Fibroblast of lung (primary cell): ENCODE measurements around the gene OR6S1.

Experiments
- EZH2 ChIP-seq: IDR thresholded peaks from 2 replicates; pipeline ENCODE4 v1.5.1; 2012; ENCODE audit warnings: low read length, control low read depth, mild to moderate bottlenecking; ENCODE audit errors: missing control alignments
- TF ChIP-seq, protein P1 (sequence below), 2 donors: IDR thresholded peaks in 1 of 2; conservative IDR thresholded peaks in 1 of 2; 1 replicate in 1 of 2; 2 replicates in 1 of 2; pipeline ENCODE4 v1.5.1; 2011 to 2012; ENCODE audit warnings: low read length in 2 of 2, control low read depth in 1 of 2, inconsistent platforms in 1 of 2, low read depth in 1 of 2, mild to moderate bottlenecking in 1 of 2

DNA sequence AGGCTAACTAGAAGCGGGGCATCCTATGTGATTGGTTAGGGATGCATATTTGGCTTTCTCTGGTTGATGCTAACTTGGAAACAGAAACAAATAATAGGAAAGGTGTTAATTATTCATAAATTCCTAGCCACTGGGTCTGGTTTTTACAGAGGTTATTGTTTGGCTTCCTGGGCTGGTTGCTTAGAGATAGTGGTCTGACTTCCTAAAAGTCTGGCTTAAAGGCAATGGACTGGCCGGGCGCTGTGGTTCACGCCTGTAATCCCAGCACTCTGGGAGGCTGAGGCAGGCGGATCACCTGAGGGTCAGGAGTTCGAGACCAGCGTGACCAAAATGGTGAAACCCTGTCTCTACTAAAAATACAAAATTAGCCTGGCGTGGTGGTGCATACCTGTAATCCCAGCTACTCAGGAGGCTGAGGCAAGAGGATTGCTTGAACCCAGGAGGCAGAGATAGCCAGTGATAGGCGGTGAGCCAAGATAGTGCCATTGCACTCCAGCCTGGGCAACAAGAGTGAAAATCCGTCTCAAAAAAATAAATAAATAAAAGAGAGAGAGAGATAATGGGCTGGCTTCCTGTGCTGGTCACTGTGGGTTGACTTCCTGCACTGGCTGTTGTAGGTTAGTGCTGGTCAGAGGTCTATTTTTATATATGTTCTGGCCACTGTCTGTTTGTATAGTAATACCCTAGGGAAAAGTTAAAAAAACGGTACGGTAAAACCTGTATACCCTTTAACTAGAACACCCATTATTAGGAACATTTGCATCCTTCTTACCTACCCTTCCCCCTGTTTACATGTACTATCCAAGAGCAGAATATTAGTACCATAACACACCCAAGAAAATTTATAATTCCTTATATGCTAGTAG lies 24.1 kb downstream of the OR6S1 start:
- TF ChIP-seq, protein P1, sequence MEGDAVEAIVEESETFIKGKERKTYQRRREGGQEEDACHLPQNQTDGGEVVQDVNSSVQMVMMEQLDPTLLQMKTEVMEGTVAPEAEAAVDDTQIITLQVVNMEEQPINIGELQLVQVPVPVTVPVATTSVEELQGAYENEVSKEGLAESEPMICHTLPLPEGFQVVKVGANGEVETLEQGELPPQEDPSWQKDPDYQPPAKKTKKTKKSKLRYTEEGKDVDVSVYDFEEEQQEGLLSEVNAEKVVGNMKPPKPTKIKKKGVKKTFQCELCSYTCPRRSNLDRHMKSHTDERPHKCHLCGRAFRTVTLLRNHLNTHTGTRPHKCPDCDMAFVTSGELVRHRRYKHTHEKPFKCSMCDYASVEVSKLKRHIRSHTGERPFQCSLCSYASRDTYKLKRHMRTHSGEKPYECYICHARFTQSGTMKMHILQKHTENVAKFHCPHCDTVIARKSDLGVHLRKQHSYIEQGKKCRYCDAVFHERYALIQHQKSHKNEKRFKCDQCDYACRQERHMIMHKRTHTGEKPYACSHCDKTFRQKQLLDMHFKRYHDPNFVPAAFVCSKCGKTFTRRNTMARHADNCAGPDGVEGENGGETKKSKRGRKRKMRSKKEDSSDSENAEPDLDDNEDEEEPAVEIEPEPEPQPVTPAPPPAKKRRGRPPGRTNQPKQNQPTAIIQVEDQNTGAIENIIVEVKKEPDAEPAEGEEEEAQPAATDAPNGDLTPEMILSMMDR (conservative IDR thresholded peaks at IDR 0.05 in 1 of 2, IDR thresholded peaks at IDR 0.05 in 1 of 2; ENCODE audit: low read depth in 1 of 2, low read length in 2 of 2): no peak
- TF ChIP-seq EZH2: no peak
